Measurements from ENCODE around the gene RHBDL1.

GRCh38 chr16:630249-630814 lies 45.1 kb upstream of the RHBDL1 start:
- TF ChIP-seq CTCF (conservative IDR thresholded peaks at IDR 0.05; ENCODE audit: low read depth, low read length) = no peak
- no peak for TF ChIP-seq EZH2 (IDR thresholded peaks at IDR 0.05; ENCODE audit: borderline replicate concordance, low read depth, low read length, poor library complexity, severe bottlenecking)
